CD14-positive monocyte (primary cell): ENCODE results near the gene GATA5. TPM values are rescaled to one million over a fixed set of nuclear protein-coding genes. Genes with fewer than 3 reads are reported as not detected.

Experiments
- DNase-seq, 3 donors: peaks; one replicate each; pipeline ENCODE4 v3.0.0-alpha.2; 2011 to 2022
- H2AFZ ChIP-seq: 2 replicates; pipeline ENCODE4 v1.6.0; 2012; ENCODE audit warnings: mild to moderate bottlenecking, low read depth, low read length, inconsistent platforms; ENCODE audit not compliant: insufficient read depth, poor library complexity, severe bottlenecking
- H3K27ac ChIP-seq, 2 donors: 1 replicate in 1 of 2; 2 replicates in 1 of 2; pipeline ENCODE4 v1.5.1; 2012 to 2013; ENCODE audit warnings: low read length in 2 of 2, control low read depth in 1 of 2, inconsistent platforms in 1 of 2, low read depth in 1 of 2, mild to moderate bottlenecking in 1 of 2
- H3K27me3 ChIP-seq, 2 donors: one replicate each; pipeline versions ENCODE4 v1.6.0 to v1.6.1; 2011 to 2013; ENCODE audit warnings: low read length in 2 of 2; ENCODE audit not compliant: control insufficient read depth in 2 of 2, insufficient read depth in 2 of 2
- H3K36me3 ChIP-seq, 2 donors: replicated peaks in 1 of 2; 1 replicate in 1 of 2; 2 replicates in 1 of 2; pipeline versions ENCODE4 v1.5.1 to v1.6.1; 2012 to 2013; ENCODE audit warnings: low read length in 2 of 2, control low read depth in 1 of 2, inconsistent platforms in 1 of 2, mild to moderate bottlenecking in 1 of 2; ENCODE audit not compliant: insufficient read depth in 2 of 2, control insufficient read depth in 1 of 2
- H3K4me1 ChIP-seq, 2 donors: 1 replicate in 1 of 2; 2 replicates in 1 of 2; pipeline versions ENCODE4 v1.5.1 to v1.6.1; 2012 to 2013; ENCODE audit warnings: low read length in 2 of 2, control low read depth in 1 of 2, inconsistent platforms in 1 of 2, mild to moderate bottlenecking in 1 of 2, moderate library complexity in 1 of 2; ENCODE audit not compliant: insufficient read depth in 2 of 2, control insufficient read depth in 1 of 2
- H3K4me2 ChIP-seq: replicated peaks from 2 replicates; pipeline ENCODE3; 2012; ENCODE audit warnings: low read length, moderate library complexity, mild to moderate bottlenecking; ENCODE audit not compliant: poor library complexity, severe bottlenecking; ENCODE audit errors: extremely low read depth
- H3K4me3 ChIP-seq, 3 experiments: fragments of 200-600 bp in 1 of 3; sonication (generic) in 1 of 3; replicated peaks in 1 of 3; 1 replicate in 2 of 3; 2 replicates in 1 of 3; pipeline ENCODE4 v1.5.1; 2011 to 2013; ENCODE audit warnings: low read length in 3 of 3, mild to moderate bottlenecking in 3 of 3, control low read depth in 2 of 3, low read depth in 2 of 3, inconsistent platforms in 1 of 3, moderate library complexity in 1 of 3
- H3K79me2 ChIP-seq: 2 replicates; pipeline ENCODE4 v1.6.0; 2012; ENCODE audit warnings: mild to moderate bottlenecking, control low read depth, inconsistent platforms, low read length, moderate library complexity; ENCODE audit not compliant: insufficient read depth
- H3K9ac ChIP-seq: 2 replicates; pipeline ENCODE4 v1.6.0; 2017; ENCODE audit warnings: low read length, mild to moderate bottlenecking; ENCODE audit not compliant: insufficient read depth, poor library complexity, severe bottlenecking
- H3K9me3 ChIP-seq, 2 donors: replicated peaks in 1 of 2; 1 replicate in 1 of 2; 2 replicates in 1 of 2; pipeline versions ENCODE4 v1.5.1 to v1.6.1; 2012 to 2013; ENCODE audit warnings: low read length in 2 of 2, control low read depth in 1 of 2; ENCODE audit not compliant: control insufficient read depth in 1 of 2, insufficient read depth in 1 of 2
- H4K20me1 ChIP-seq: 2 replicates; pipeline ENCODE4 v1.6.0; 2012; ENCODE audit warnings: mild to moderate bottlenecking, low read length, control low read depth, moderate library complexity; ENCODE audit not compliant: insufficient read depth
- H3K27ac Mint-ChIP-seq, 7 donors: one replicate each; pipeline ENCODE4 v1.8.0; 2020; ENCODE audit warnings: mild to moderate bottlenecking in 7 of 7, mixed read lengths in 7 of 7, moderate library complexity in 6 of 7, inconsistent platforms in 2 of 7
- H3K27me3 Mint-ChIP-seq, 3 donors: one replicate each; pipeline ENCODE4 v1.8.0; 2021 to 2022; ENCODE audit warnings: low read depth in 3 of 3, mild to moderate bottlenecking in 3 of 3, mixed read lengths in 3 of 3, moderate library complexity in 3 of 3, inconsistent platforms in 1 of 3
- H3K36me3 Mint-ChIP-seq, 2 donors: one replicate each; pipeline ENCODE4 v1.8.0; 2020; ENCODE audit warnings: mixed read lengths in 2 of 2, inconsistent platforms in 1 of 2, mild to moderate bottlenecking in 1 of 2
- H3K4me1 Mint-ChIP-seq: one replicate; pipeline ENCODE4 v1.8.0; 2020; ENCODE audit warnings: mild to moderate bottlenecking, mixed read lengths
- H3K4me3 Mint-ChIP-seq, 2 donors: one replicate each; pipeline ENCODE4 v1.8.0; 2020; ENCODE audit warnings: mild to moderate bottlenecking in 2 of 2, mixed read lengths in 2 of 2, moderate library complexity in 1 of 2
- H3K9me3 Mint-ChIP-seq, 7 donors: one replicate each; pipeline ENCODE4 v1.8.0; 2020 to 2022; ENCODE audit warnings: mixed read lengths in 7 of 7, mild to moderate bottlenecking in 6 of 7, moderate library complexity in 6 of 7, inconsistent platforms in 2 of 7
- WGBS: methylation state at CpG from one replicate; pipeline ENCODE4 v1.1.5; 2013; ENCODE audit warnings: missing lambda C conversion rate; ENCODE audit not compliant: insufficient coverage; 5-methylcytosine and 5-hydroxymethylcytosine counted together
- intact Hi-C, 2 donors: fragments of 100-400 bp; cut with micrococcal nuclease; formaldehyde crosslinking; loops; one replicate each; pipeline versions ENCODE4 v1.15.0 to v1.15.1; 2023
- polyA plus RNA-seq, 3 donors: library from polyadenylated mRNA; depleted of rRNA in 1 of 3; unstranded in 2 of 3; stranded (reverse) in 1 of 3; fragments of 300-500 nt in 2 of 3; fragments of >200 nt in 1 of 3; fragmentation: Illumina TruSeq in 2 of 3; gene quantifications; 1 replicate in 2 of 3; 2 replicates in 1 of 3; pipeline ENCODE4 v1.2.3, GENCODE V29; 2012 to 2021
- TF ChIP-seq, protein P1 (sequence below): fragments of 200-600 bp; IDR thresholded peaks from one replicate; pipeline ENCODE4 v1.8.0; 2022; ENCODE audit warnings: antibody characterized with exemption, mild to moderate bottlenecking

Gene GATA5
- polyA plus RNA-seq, 3 donors: not detected

DNA sequence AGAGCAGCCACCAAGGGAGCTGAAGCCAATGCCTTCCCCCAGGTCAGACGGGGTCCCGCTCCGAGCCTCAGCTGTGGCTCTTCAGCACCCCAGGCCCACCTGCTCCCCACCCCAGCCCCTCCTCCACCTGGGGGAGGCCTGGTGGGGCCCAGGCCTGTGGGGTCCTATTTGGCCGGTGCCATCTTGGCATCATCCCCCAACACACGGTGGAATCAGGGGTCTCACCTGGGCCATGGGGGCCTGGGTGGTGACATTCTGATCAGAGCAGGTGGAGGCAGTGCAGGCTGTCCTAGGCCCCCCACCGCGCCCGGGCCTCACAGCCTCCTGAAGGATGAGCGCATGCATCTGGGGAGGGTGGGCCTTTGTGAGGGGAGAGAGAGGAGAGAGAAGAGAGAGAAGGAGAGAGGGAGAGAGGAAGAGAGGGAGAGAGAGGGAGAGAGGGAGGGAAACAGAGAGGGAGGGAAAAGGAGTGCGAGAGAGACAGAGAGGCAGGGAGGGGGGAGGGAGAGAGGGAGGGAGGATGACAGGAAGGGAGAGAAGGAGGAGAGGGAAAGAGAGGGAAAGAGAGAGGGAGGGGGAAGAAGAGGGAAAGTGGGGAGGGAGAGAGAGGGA lies 24.5 kb downstream of the GATA5 start:
- H4K20me1 ChIP-seq: no peaks in the 10 kb centered on the region
- no peak overlapping the region for H3K4me2 ChIP-seq
- no peaks in the 10 kb centered on the region for H3K4me1 Mint-ChIP-seq
- H3K9ac ChIP-seq: no peak overlapping the region
- H3K9me3 ChIP-seq: no peaks in the 10 kb centered on the region
- TF ChIP-seq, protein P1, sequence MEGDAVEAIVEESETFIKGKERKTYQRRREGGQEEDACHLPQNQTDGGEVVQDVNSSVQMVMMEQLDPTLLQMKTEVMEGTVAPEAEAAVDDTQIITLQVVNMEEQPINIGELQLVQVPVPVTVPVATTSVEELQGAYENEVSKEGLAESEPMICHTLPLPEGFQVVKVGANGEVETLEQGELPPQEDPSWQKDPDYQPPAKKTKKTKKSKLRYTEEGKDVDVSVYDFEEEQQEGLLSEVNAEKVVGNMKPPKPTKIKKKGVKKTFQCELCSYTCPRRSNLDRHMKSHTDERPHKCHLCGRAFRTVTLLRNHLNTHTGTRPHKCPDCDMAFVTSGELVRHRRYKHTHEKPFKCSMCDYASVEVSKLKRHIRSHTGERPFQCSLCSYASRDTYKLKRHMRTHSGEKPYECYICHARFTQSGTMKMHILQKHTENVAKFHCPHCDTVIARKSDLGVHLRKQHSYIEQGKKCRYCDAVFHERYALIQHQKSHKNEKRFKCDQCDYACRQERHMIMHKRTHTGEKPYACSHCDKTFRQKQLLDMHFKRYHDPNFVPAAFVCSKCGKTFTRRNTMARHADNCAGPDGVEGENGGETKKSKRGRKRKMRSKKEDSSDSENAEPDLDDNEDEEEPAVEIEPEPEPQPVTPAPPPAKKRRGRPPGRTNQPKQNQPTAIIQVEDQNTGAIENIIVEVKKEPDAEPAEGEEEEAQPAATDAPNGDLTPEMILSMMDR: no peak
- no peak for DNase-seq
- H3K27ac ChIP-seq: no peak overlapping the region
- no peaks in the 10 kb centered on the region for H3K79me2 ChIP-seq
- H3K27me3 ChIP-seq: no peaks in the 10 kb centered on the region
- no peak overlapping the region for H2AFZ ChIP-seq
- H3K27me3 Mint-ChIP-seq: peaks cover 0 to 15% (median 4%) of the 10 kb centered on the region in 3 donors
- intact Hi-C loops: no loop called here
- no peaks in the 10 kb centered on the region for H3K36me3 ChIP-seq
- H3K4me3 Mint-ChIP-seq: no peak overlapping the region
- H3K36me3 Mint-ChIP-seq: no peaks in the 10 kb centered on the region
- 73% methylated on average over 5 of the region's 10 CpGs for WGBS
- H3K4me1 ChIP-seq: no peaks in the 10 kb centered on the region
- H3K9me3 Mint-ChIP-seq: peaks cover 0 to 2% (median 0%) of the 10 kb centered on the region in 7 donors
- H3K27ac Mint-ChIP-seq: no peak overlapping the region
- H3K4me3 ChIP-seq: no peak overlapping the region

DNA sequence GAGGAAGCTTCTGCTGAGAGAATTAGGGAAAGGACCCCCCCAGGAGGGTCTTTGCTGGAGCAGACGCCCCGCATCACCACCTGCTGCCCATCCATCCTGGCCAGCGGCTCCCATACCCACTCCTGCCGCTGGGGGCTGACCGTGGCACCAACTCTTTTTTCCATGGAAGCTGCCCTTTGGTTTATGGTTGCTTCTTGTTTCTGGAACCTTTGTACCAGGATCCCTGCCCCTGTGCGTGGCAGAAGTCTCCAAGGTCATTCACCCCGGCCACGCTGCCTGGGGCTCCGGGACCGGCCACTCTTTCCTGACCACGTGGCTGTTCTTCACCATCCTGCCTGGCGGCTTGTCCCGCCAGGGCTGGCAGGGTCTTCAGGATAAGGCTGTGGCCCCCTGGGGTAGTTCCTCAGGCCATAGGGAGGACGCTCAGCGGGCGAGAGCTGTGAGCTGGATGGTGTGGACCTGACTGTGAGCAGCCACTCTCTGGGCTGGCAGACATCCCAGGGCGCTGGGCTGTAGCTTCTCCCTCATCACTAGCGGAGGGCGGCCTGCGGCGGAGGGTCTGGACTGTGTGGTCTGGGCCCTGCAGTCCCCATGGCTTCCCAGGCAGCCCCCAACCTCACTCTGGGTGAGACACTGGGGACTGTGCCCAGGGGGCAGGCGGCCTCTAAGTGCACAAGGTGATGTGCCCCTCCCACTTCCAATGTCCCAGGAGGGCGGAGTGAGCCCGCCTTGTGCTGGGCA lies 25.7 kb downstream of the GATA5 start:
- peaks cover 1 to 13% (median 1%) of the 10 kb centered on the region in 3 donors for H3K27me3 Mint-ChIP-seq
- no peaks in the 10 kb centered on the region for H3K9me3 ChIP-seq
- intact Hi-C loops: no loop called here
- H3K27ac ChIP-seq: no peak overlapping the region
- H2AFZ ChIP-seq: no peak overlapping the region
- peaks cover 0 to 2% (median 0%) of the 10 kb centered on the region in 7 donors for H3K9me3 Mint-ChIP-seq
- no peaks in the 10 kb centered on the region for H3K36me3 ChIP-seq
- H3K27me3 ChIP-seq: no peaks in the 10 kb centered on the region
- H3K36me3 Mint-ChIP-seq: no peaks in the 10 kb centered on the region
- no peaks in the 10 kb centered on the region for H4K20me1 ChIP-seq
- H3K79me2 ChIP-seq: no peaks in the 10 kb centered on the region
- no peak overlapping the region for H3K27ac Mint-ChIP-seq
- H3K4me3 ChIP-seq: no peak overlapping the region
- no peak overlapping the region for H3K4me3 Mint-ChIP-seq
- no peak overlapping the region for H3K9ac ChIP-seq
- H3K4me1 ChIP-seq: no peaks in the 10 kb centered on the region
- no peak overlapping the region for H3K4me2 ChIP-seq
- TF ChIP-seq, protein P1: no peak
- no peak for DNase-seq
- no peaks in the 10 kb centered on the region for H3K4me1 Mint-ChIP-seq
- WGBS: 85% methylated on average over 22 of the region's 24 CpGs
